HEK293 (cell line): ENCODE data around the gene CDKAL1.

Experiments
- CTCF ChIA-PET: fragments of 350-600 bp; formaldehyde crosslinking; extraction: SDS; loops from one replicate; lab custom pipeline; 2021; ENCODE audit warnings: antibody characterized with exemption; lab: Yijun Ruan, JAX
- POLR2A ChIA-PET: fragments of 300-600 bp; formaldehyde crosslinking; extraction: SDS; loops from one replicate; lab custom pipeline; 2020; ENCODE audit warnings: antibody characterized with exemption, inconsistent platforms; lab: Yijun Ruan, JAX
- H3K27ac ChIP-seq: fragments of 200-500 bp; sonication (Bioruptor generic); 2 replicates; pipeline ENCODE4 v1.5.1; 2014; ENCODE audit warnings: low read depth, low read length, control low read depth, inconsistent platforms; ENCODE audit errors: extremely low read depth
- H3K36me3 ChIP-seq, 2 experiments: fragments of 200-500 bp in 1 of 2; sonication (Bioruptor generic) in 1 of 2; 1 replicate in 1 of 2; 2 replicates in 1 of 2; pipeline ENCODE4 v1.5.1; 2014 to 2017; ENCODE audit warnings: inconsistent platforms in 2 of 2, low read length in 2 of 2; ENCODE audit not compliant: control insufficient read depth in 2 of 2, insufficient read depth in 1 of 2
- H3K4me1 ChIP-seq: fragments of 200-500 bp; sonication (Bioruptor generic); 2 replicates; pipeline ENCODE4 v1.5.1; 2014; ENCODE audit warnings: mild to moderate bottlenecking, low read length, inconsistent platforms; ENCODE audit not compliant: control insufficient read depth, insufficient read depth
- H3K4me3 ChIP-seq: 2 replicates; pipeline ENCODE4 v1.5.1; 2011; ENCODE audit warnings: low read depth, mild to moderate bottlenecking, control low read depth, low read length, moderate library complexity
- H3K9me3 ChIP-seq: fragments of 200-500 bp; sonication (Bioruptor generic); 2 replicates; pipeline ENCODE4 v1.5.1; 2014; ENCODE audit warnings: low read depth, low read length, inconsistent platforms; ENCODE audit not compliant: control insufficient read depth, insufficient read depth
- GLIS2 ChIP-seq: fragments of 450-650 bp; formaldehyde crosslinking; IDR thresholded peaks from 2 replicates; pipeline ENCODE4 v1.5.1; 2016; ENCODE audit warnings: missing biosample characterization, missing genetic modification characterization
- KLF10 ChIP-seq: fragments of 450-650 bp; IDR thresholded peaks from 2 replicates; pipeline ENCODE4 v1.5.1; 2018; ENCODE audit warnings: missing biosample characterization, mild to moderate bottlenecking, missing genetic modification characterization
- KLF7 ChIP-seq: fragments of 450-650 bp; formaldehyde crosslinking; IDR thresholded peaks from 2 replicates; pipeline ENCODE4 v1.5.1; 2016; ENCODE audit warnings: missing biosample characterization, missing genetic modification characterization, borderline replicate concordance
- MEIS1 ChIP-seq: sonication (generic); formaldehyde crosslinking; IDR thresholded peaks from 2 replicates; pipeline ENCODE4 v1.8.1; 2022; ENCODE audit warnings: missing genetic modification reagents, mild to moderate bottlenecking, borderline replicate concordance
- REPIN1 ChIP-seq: fragments of 450-650 bp; formaldehyde crosslinking; IDR thresholded peaks from 2 replicates; pipeline ENCODE4 v1.5.1; 2017; ENCODE audit warnings: missing biosample characterization, missing genetic modification characterization, low read depth
- SALL2 ChIP-seq: fragments of 450-650 bp; formaldehyde crosslinking; IDR thresholded peaks from 2 replicates; pipeline ENCODE4 v1.5.0; 2017; ENCODE audit warnings: missing biosample characterization, mild to moderate bottlenecking, missing genetic modification characterization, borderline replicate concordance
- SCRT1 ChIP-seq: fragments of 450-650 bp; formaldehyde crosslinking; IDR thresholded peaks from 2 replicates; pipeline ENCODE4 v1.5.1; 2016; ENCODE audit warnings: missing biosample characterization, missing genetic modification characterization, borderline replicate concordance
- SCRT2 ChIP-seq: fragments of 450-650 bp; formaldehyde crosslinking; IDR thresholded peaks from 2 replicates; pipeline ENCODE4 v1.5.1; 2016; ENCODE audit warnings: missing biosample characterization, missing genetic modification characterization
- WT1 ChIP-seq: fragments of 450-650 bp; formaldehyde crosslinking; IDR thresholded peaks from 2 replicates; pipeline ENCODE4 v1.5.1; 2016; ENCODE audit warnings: missing biosample characterization, missing genetic modification characterization
- ZNF140 ChIP-seq: fragments of 450-650 bp; formaldehyde crosslinking; IDR thresholded peaks from 2 replicates; pipeline ENCODE4 v1.5.1; 2016; ENCODE audit warnings: missing biosample characterization, missing genetic modification characterization
- ZNF426 ChIP-seq: fragments of 450-650 bp; formaldehyde crosslinking; IDR thresholded peaks from 2 replicates; pipeline ENCODE4 v1.5.1; 2017; ENCODE audit warnings: missing biosample characterization, missing genetic modification characterization, mild to moderate bottlenecking, inconsistent platforms, moderate library complexity
- ZNF473 ChIP-seq: fragments of 450-650 bp; formaldehyde crosslinking; IDR thresholded peaks from 2 replicates; pipeline ENCODE4 v1.5.1; 2017; ENCODE audit warnings: missing biosample characterization, missing genetic modification characterization
- ZNF48 ChIP-seq: fragments of 450-650 bp; formaldehyde crosslinking; IDR thresholded peaks from 2 replicates; pipeline ENCODE4 v1.5.1; 2016; ENCODE audit warnings: missing biosample characterization, missing genetic modification characterization
- ZNF501 ChIP-seq: fragments of 450-650 bp; formaldehyde crosslinking; IDR thresholded peaks from 2 replicates; pipeline ENCODE4 v1.5.1; 2016; ENCODE audit warnings: missing biosample characterization, missing genetic modification characterization
- ZNF521 ChIP-seq: fragments of 450-650 bp; formaldehyde crosslinking; IDR thresholded peaks from 2 replicates; pipeline ENCODE4 v1.5.1; 2017; ENCODE audit warnings: missing biosample characterization, mild to moderate bottlenecking, missing genetic modification characterization
- ZNF529 ChIP-seq: fragments of 450-650 bp; formaldehyde crosslinking; IDR thresholded peaks from 2 replicates; pipeline ENCODE4 v1.5.1; 2017; ENCODE audit warnings: missing genetic modification characterization, missing biosample characterization; ENCODE audit not compliant: insufficient replicate concordance
- ZNF558 ChIP-seq: fragments of 450-650 bp; formaldehyde crosslinking; IDR thresholded peaks from 2 replicates; pipeline ENCODE4 v1.5.1; 2016; ENCODE audit warnings: missing biosample characterization, missing genetic modification characterization
- ZNF585B ChIP-seq: fragments of 450-650 bp; formaldehyde crosslinking; IDR thresholded peaks from 2 replicates; pipeline ENCODE4 v1.5.1; 2016; ENCODE audit warnings: missing biosample characterization, missing genetic modification characterization
- ZNF629 ChIP-seq: fragments of 450-650 bp; formaldehyde crosslinking; IDR thresholded peaks from 2 replicates; pipeline ENCODE4 v1.5.1; 2017; ENCODE audit warnings: missing biosample characterization, missing genetic modification characterization
- ZNF664 ChIP-seq: fragments of 450-650 bp; formaldehyde crosslinking; IDR thresholded peaks from 2 replicates; pipeline ENCODE4 v1.5.1; 2016; ENCODE audit warnings: missing biosample characterization, missing genetic modification characterization
- ZNF670 ChIP-seq: fragments of 450-650 bp; formaldehyde crosslinking; IDR thresholded peaks from 2 replicates; pipeline ENCODE4 v1.5.1; 2016; ENCODE audit warnings: missing biosample characterization, missing genetic modification characterization, low read depth
- ZNF701 ChIP-seq: fragments of 450-650 bp; formaldehyde crosslinking; IDR thresholded peaks from 2 replicates; pipeline ENCODE4 v1.5.1; 2016; ENCODE audit warnings: missing biosample characterization, missing genetic modification characterization
- ZNF747 ChIP-seq: fragments of 450-650 bp; formaldehyde crosslinking; IDR thresholded peaks from 2 replicates; pipeline ENCODE4 v1.5.1; 2016; ENCODE audit warnings: missing biosample characterization, missing genetic modification characterization
- TF ChIP-seq, protein P1 (sequence below): fragments of 450-650 bp; formaldehyde crosslinking; IDR thresholded peaks from 2 replicates; pipeline ENCODE4; 2016; ENCODE audit warnings: missing biosample characterization, missing genetic modification characterization
- TF ChIP-seq, protein P2 (sequence below): fragments of 450-650 bp; formaldehyde crosslinking; IDR thresholded peaks from 2 replicates; pipeline ENCODE4 v1.5.1; 2016; ENCODE audit warnings: missing biosample characterization, missing genetic modification characterization
- TF ChIP-seq, protein P3 (sequence below): fragments of 450-650 bp; formaldehyde crosslinking; IDR thresholded peaks from 2 replicates; pipeline ENCODE4 v1.5.1; 2017; ENCODE audit warnings: missing biosample characterization, missing genetic modification characterization
- TF ChIP-seq, protein P4 (sequence below): fragments of 450-650 bp; formaldehyde crosslinking; IDR thresholded peaks from 2 replicates; pipeline ENCODE4 v1.5.1; 2017; ENCODE audit warnings: missing biosample characterization, missing genetic modification characterization
- TF ChIP-seq, protein P5 (sequence below): fragments of 450-650 bp; formaldehyde crosslinking; IDR thresholded peaks from 2 replicates; pipeline ENCODE4 v1.5.0; 2017; ENCODE audit warnings: missing biosample characterization, missing genetic modification characterization, borderline replicate concordance

The CDKAL1 gene

GRCh38 chr6:21049148-21049547 lies 514.9 kb downstream of the CDKAL1 start:
- no peaks in the 10 kb centered on the region; the same call in 1 of the 2 replicates for H3K4me1 ChIP-seq
- H3K9me3 ChIP-seq: no peaks in the 10 kb centered on the region
- no peak overlapping the region for H3K4me3 ChIP-seq
- no peaks in the 10 kb centered on the region for H3K36me3 ChIP-seq
- no peak for TF ChIP-seq WT1 (tag by site-specific recombination)
- TF ChIP-seq ZNF501 (tag by site-specific recombination): no peak
- TF ChIP-seq SALL2 (tag by site-specific recombination): no peak
- TF ChIP-seq ZNF426 (tag by site-specific recombination): no peak
- no peak for TF ChIP-seq ZNF529 (tag by site-specific recombination)
- no peak for TF ChIP-seq SCRT1 (tag by site-specific recombination)
- no peak for TF ChIP-seq ZNF670 (tag by site-specific recombination)
- TF ChIP-seq ZNF747 (tag by site-specific recombination): no peak
- TF ChIP-seq KLF7 (tag by site-specific recombination): no peak
- TF ChIP-seq GLIS2 (tag by site-specific recombination): no peak
- TF ChIP-seq, protein P1, sequence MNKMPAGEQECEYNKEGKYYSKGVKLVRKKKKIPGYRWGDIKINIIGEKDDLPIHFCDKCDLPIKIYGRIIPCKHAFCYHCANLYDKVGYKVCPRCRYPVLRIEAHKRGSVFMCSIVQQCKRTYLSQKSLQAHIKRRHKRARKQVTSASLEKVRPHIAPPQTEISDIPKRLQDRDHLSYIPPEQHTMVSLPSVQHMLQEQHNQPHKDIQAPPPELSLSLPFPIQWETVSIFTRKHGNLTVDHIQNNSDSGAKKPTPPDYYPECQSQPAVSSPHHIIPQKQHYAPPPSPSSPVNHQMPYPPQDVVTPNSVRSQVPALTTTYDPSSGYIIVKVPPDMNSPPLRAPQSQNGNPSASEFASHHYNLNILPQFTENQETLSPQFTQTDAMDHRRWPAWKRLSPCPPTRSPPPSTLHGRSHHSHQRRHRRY (tag by site-specific recombination): no peak
- TF ChIP-seq, protein P2, sequence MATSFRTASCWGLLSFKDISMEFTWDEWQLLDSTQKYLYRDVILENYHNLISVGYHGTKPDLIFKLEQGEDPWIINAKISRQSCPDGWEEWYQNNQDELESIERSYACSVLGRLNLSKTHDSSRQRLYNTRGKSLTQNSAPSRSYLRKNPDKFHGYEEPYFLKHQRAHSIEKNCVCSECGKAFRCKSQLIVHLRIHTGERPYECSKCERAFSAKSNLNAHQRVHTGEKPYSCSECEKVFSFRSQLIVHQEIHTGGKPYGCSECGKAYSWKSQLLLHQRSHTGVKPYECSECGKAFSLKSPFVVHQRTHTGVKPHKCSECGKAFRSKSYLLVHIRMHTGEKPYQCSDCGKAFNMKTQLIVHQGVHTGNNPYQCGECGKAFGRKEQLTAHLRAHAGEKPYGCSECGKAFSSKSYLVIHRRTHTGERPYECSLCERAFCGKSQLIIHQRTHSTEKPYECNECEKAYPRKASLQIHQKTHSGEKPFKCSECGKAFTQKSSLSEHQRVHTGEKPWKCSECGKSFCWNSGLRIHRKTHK (tag by site-specific recombination): no peak
- TF ChIP-seq REPIN1: no peak
- TF ChIP-seq, protein P3, sequence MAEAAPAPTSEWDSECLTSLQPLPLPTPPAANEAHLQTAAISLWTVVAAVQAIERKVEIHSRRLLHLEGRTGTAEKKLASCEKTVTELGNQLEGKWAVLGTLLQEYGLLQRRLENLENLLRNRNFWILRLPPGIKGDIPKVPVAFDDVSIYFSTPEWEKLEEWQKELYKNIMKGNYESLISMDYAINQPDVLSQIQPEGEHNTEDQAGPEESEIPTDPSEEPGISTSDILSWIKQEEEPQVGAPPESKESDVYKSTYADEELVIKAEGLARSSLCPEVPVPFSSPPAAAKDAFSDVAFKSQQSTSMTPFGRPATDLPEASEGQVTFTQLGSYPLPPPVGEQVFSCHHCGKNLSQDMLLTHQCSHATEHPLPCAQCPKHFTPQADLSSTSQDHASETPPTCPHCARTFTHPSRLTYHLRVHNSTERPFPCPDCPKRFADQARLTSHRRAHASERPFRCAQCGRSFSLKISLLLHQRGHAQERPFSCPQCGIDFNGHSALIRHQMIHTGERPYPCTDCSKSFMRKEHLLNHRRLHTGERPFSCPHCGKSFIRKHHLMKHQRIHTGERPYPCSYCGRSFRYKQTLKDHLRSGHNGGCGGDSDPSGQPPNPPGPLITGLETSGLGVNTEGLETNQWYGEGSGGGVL (tag by site-specific recombination): no peak
- TF ChIP-seq ZNF585B (tag by site-specific recombination): no peak
- TF ChIP-seq ZNF521: no peak
- TF ChIP-seq ZNF48: no peak
- TF ChIP-seq KLF10: no peak
- ChIA-PET CTCF (interaction anchor here (0.7 kb wide), 1 partner anchor 351 kb away, joined by 3 read pairs; no protein-coding TSS in a partner anchor), POLR2A (no interaction called here)
- no peak overlapping the region for H3K27ac ChIP-seq

DNA sequence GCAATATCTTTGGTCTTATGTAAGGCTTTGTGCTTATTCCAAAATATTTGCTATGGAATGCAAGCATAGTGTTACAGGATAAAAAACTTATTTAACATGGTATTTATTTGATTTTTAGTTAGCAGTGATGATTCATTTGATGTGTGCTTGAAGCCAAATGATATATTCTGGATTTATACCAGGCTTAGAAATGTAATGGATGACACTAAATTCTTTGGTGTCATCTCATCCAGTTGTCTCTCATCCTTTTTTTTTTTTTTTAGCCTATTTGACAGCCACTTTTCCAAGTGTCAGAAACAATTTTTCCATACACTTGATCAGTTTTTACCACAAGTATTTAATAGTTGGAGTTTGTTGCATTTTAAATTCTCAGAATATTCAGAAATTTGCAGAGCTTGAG lies 515.3 kb downstream of the CDKAL1 start:
- Histone ChIP-seq H3K4me3 (no peak overlapping the region), H3K27ac (no peak overlapping the region), H3K36me3 (no peaks in the 10 kb centered on the region), H3K9me3 (no peaks in the 10 kb centered on the region), H3K4me1 (no peaks in the 10 kb centered on the region; the same call in 1 of the 2 replicates)
- CTCF ChIA-PET: no interaction called here
- POLR2A ChIA-PET: no interaction called here
- TF ChIP-seq ZNF664 (tag by site-specific recombination) (no peak), ZNF473 (tag by site-specific recombination) (no peak), ZNF701 (tag by site-specific recombination) (no peak), ZNF140 (tag by site-specific recombination) (no peak), SALL2 (tag by site-specific recombination) (no peak), MEIS1 (no peak), SCRT2 (tag by site-specific recombination) (no peak), ZNF558 (tag by site-specific recombination) (no peak), ZNF629 (tag by site-specific recombination) (no peak)
- TF ChIP-seq, protein P4, sequence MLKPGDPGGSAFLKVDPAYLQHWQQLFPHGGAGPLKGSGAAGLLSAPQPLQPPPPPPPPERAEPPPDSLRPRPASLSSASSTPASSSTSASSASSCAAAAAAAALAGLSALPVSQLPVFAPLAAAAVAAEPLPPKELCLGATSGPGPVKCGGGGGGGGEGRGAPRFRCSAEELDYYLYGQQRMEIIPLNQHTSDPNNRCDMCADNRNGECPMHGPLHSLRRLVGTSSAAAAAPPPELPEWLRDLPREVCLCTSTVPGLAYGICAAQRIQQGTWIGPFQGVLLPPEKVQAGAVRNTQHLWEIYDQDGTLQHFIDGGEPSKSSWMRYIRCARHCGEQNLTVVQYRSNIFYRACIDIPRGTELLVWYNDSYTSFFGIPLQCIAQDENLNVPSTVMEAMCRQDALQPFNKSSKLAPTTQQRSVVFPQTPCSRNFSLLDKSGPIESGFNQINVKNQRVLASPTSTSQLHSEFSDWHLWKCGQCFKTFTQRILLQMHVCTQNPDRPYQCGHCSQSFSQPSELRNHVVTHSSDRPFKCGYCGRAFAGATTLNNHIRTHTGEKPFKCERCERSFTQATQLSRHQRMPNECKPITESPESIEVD (tag by site-specific recombination): no peak
- TF ChIP-seq, protein P5, sequence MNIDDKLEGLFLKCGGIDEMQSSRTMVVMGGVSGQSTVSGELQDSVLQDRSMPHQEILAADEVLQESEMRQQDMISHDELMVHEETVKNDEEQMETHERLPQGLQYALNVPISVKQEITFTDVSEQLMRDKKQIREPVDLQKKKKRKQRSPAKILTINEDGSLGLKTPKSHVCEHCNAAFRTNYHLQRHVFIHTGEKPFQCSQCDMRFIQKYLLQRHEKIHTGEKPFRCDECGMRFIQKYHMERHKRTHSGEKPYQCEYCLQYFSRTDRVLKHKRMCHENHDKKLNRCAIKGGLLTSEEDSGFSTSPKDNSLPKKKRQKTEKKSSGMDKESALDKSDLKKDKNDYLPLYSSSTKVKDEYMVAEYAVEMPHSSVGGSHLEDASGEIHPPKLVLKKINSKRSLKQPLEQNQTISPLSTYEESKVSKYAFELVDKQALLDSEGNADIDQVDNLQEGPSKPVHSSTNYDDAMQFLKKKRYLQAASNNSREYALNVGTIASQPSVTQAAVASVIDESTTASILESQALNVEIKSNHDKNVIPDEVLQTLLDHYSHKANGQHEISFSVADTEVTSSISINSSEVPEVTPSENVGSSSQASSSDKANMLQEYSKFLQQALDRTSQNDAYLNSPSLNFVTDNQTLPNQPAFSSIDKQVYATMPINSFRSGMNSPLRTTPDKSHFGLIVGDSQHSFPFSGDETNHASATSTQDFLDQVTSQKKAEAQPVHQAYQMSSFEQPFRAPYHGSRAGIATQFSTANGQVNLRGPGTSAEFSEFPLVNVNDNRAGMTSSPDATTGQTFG: no peak
